Muscle of arm (tissue), 12 donors: ENCODE results near the gene FREM1. TPM values are rescaled to one million over a fixed set of nuclear protein-coding genes. Genes with fewer than 3 reads are reported as not detected.

Experiments used
- DNase-seq: peaks from one replicate; pipeline ENCODE4 v3.0.0-alpha.2; 2013
- polyA plus RNA-seq, 12 donors: library from polyadenylated mRNA; unstranded; fragments of 120-200 nt; gene quantifications; one replicate each; pipeline ENCODE4 v1.2.1, GENCODE V29; 2013; ENCODE audit not compliant: insufficient read length in 12 of 12

The FREM1 gene
- polyA plus RNA-seq, 12 donors, result 16.3 to 55.0 (median 30.9) TPM; not detected in 1

DNA sequence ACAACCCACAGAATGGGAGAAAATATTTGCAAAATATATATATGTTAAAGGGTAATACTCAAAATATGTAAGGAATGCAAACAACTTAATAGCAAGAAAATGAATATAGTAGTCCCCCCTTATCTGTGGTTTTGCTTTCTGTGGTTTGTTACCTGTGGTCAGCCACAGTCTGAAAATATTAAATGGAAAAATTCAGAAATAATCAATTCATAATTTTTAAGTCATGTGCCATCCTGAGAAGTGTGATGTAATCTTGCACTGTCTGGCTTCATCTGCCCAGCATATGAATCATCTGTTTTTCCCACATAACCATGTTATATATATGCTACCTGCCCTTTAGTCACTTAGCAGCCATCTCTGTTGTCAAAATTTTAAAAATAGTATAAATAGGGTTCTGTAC lies 199.4 kb downstream of the FREM1 start:
- no peak for DNase-seq

DNA sequence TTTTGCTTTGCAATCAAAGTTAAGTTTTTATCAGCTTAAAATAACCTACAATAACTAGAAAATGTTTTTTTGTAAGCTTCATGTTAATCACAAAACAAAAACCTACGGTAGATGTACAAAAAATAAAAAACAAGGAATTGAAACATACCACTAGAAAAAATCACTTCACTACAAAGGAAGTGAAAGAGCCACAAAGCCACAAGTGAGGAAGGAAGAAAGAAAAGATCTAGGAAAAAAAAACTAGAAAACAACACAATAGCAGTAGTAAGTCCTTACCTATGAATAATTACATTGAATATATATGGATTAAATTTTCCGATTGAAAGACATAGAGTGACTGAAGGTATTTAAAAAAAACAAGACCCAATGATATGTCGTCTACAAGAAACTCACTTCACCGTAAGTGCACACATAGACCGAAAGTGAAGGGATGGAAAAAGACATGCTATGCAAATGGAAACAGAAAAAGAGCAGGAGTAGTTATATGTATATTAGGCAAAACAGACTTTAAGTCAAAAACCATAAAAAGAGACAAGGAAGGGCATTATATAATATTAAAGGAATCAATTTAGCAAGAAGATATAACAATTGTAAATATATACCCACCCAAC lies 203.6 kb downstream of the FREM1 start:
- DNase-seq, result no peak

DNA sequence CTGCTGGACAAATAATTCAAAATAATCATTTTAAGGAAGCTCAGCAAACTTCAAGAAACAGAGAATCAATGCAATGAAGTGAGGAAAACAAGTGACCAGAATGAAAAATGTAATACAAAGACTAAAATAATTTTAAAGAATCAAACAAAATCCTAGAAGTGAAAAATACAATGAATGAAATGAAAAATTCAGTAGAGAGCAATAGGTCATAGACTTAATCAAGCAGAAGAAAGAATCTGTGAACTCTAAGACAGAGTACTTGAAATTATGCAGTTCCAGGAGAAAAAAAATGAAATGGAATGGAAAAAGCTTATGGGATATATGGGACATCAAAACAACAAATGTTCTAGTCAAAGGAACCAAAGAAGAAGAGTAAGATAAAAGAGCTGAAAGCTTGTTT lies 205.1 kb downstream of the FREM1 start:
- no peak for DNase-seq

DNA sequence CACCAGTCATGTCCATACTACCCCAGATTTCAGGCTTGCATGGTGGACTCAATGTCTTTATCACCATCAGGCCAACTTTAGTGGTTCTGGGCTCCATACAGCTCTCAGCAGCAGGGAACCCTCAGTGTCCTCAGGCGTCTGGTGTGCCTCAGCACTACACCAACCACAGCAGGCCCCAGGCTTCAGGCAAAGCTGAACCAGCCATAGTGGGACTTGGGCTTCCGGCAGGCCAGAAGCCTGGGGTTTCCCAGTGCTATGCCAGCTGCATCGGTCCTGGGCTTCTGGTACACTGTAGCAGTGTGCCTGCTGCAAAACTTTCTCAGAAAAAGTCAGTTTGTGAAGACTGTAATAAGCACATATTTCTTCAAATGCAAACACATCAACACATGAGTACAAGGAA lies 205.9 kb downstream of the FREM1 start:
- no peak for DNase-seq

DNA sequence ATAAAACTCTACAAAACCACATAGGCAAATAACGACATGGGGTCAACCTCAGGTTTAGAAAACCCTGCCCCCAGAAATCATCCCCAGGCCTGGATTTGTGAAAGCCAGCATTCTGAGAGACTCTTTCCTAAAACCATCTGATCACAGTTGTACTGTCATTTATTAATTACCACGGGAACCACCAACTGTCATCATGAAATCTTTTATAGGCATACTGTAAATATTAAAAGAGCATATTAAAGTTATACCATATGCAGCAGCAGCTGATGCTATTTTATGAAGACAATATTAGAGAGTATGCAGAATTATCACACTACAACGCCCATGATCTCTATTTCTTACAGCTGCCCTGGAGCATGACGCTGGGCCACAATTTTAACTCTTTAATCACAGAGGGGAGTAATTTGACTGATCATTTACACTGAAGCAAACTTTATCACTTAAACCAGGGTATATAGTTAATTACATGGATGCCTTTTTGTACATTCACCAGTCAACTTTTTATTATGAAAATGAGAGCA lies 208.0 kb downstream of the FREM1 start:
- DNase-seq, result no peak

DNA sequence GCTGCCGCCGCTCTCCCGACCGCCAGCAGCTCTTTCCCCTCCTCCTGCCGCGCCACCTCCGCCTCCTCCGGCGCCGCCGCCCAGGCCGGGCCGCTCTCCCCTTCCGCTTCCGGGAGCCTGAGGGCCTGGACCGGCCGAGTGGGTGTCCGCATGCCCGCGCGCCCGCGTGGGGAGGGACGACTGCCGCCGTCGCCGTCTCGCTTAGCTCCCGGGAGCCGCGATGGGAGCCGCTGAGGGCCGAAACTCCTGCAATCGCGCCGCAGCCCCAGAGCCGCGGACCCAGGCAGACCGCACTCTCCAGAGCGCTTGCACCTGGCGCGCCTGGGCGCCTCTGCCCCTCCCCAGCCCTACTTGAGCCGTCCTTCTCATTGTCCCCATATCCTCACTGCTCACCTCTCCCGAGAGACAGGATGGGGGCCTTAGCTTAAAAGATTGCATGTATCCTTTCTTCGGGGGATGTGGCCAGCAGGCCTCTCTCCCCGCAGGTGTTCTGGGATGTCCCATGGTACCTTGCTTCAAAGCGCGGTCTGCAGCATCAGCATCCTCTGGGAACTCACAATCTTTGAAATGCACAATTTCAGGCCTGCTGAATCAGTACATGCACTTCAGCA lies 216.9 kb downstream of the FREM1 start, which contains the start of gene ZDHHC21:
Gene ZDHHC21 (minus strand): TSS at position 182 of the 611 bp plus-strand sequence. CDS start 19,092 bp downstream, outside the sequence.
- peak; percentile 54 for DNase-seq

DNA sequence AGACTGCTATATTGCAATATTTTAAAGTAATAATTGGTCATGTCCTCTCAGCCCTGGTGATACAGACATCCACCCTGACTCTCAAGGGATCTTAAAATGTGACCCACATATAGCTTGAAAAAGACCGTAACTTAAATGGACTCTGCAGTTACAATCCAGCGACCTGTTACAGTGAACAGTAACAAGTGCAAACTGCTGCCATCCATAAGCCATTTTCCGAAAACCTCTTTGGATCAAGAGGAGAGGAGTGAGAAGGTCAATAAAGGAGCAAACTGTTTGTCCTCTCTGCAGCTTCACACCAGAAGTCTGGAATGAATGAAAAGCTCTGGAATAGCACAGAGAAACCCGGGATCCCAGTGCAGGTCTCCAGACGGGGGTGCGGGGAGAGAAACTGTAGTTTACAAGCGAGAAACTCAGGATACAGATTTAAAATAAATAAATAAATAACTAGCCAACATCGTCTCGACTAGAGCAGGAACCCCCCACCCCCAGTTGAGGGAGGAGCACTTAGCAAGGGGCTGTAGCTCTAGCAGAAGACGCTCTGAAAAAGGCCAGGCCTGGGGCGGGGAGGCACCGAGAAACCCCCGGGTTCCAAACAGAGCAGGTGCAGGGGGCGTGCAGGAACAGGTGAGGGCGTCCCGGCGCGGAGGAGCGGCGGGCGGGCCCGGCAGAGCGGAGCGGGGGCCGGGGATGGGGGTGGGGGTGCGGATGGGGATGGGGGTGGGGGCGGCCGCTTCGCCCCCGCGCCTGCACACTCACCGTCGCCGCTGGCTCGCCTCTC lies 217.6 kb downstream of the FREM1 start:
- peak; percentile 53 for DNase-seq

DNA sequence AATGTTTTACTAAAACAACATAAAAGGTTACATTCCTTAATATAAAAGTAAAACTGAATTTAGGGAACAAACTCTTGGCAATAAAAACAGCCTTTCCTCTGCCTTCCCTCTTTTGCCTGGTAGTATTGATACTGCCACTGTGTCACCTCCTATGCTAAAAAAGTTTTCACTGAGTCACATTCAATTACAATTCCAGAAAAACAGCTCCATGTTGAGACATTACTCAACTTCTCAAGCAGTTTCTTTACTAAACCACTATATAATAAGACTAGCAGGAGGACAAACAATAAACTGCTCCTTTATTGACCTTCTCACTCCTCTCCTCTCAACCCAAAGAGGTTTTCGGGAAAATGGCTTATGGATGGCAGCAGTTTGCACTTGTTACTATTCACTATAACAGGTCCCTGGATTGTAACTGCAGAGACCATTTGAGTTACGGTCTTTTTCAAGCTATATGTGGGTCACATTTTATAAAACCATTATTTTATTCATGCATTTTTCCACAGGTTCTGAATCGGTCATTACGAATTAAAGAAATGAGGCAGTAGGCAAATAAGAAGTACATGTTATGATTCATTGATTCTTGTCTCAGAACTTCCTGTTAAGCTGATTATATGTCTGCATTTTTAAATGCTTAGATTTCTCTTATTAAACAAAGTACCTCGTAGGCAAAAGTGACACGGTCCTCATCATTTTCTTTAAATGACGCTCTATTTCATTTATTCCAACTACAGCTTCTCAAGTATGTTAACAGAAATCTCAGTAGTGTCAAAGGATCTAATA lies 219.1 kb downstream of the FREM1 start:
- no peak for DNase-seq

DNA sequence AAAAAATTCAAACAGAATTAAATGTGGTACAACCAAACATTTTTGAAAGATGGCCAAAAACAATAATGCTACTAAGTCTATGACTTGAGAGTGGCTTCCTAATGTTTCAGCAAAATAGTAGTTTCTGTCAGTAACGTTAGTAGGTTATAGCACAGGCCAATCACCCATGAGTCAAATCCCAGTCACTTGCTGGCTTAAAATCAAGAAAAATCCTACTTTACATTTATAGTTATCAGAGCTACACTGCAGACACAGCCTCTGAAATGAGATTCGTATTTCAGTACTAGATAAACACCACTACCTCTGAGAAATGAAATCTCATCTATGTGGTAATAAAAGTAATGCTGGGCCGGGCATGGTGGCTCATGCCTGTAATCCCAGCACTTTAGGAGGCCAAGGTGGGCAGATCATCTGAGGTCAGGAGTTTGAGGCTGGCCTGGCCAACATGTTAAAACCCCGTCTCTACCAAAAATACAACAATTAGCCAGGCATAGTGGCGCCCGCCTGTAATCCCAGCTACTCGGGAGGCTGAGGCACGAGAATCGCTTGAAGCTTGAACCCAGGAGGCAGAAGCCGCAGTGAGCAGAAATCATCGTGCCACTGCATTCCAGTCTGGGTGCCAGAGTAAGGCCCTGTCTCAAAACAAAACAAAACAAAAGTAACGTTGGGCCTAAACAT lies 223.0 kb downstream of the FREM1 start:
- no peak for DNase-seq

DNA sequence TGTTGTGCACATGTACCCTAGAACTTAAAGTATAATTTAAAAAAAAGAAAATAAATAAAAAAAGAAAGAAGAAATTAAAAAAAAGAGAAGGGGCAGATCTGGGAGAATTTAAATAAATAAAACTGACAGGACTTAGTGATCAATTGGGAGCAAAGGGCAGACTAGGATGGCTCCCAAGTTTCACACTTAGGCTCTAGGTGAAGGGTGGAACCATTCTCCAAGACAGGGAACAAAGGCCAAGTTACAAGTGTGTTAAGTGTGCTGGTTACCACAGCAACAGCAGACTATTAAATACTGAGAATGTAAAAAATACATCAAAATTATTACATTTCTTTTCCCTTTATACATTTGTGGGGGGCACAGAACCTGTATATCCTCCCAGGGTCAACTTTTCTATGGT lies 224.1 kb downstream of the FREM1 start:
- DNase-seq, result no peak

Other genes starting within 250 kb of the FREM1 start
- 10 to 100 TPM in 10 of 12 donors, 1 to 10 TPM in 1, not detected in 1; 8.7 to 21.1 (median 14.1) TPM for gene ZDHHC21, start 217.0 kb downstream of the FREM1 start, polyA plus RNA-seq
- gene CER1, start 187.7 kb downstream of the FREM1 start, polyA plus RNA-seq, result under 1 TPM in 8 of 12 donors, not detected in 4; 0.09 to 0.97 (median 0.27) TPM